NCI-H69 (cell line): ENCODE data around the gene RPS10.
"Not testable (repeated sequence)": the region's sequence is repeated elsewhere in the genome, so short reads cannot be mapped to it uniquely, and the experiment has no call there.

Experiments used
- DNase-seq: peaks from one replicate; lab custom pipeline; 2025; lab: John Stamatoyannopoulos, UW

The RPS10 gene

GRCh38 chr6:34392497-34393190 is 33.2 kb downstream of the RPS10 start, which contains the start of gene NUDT3:
NUDT3 (minus strand) TSS chr6:34392669; CDS start chr6:34392362, 307 bp downstream.
- peak; percentile 95 for DNase-seq

GRCh38 chr6:34391786-34392496 is 33.9 kb downstream of the RPS10 start:
- DNase-seq: peak; percentile 87

- DNase-seq: no peak
Observed at GRCh38 chr6:34391473-34391785, 34.4 kb downstream of the RPS10 start.

- peak; percentile 83 for DNase-seq
Observed at GRCh38 chr6:34390531-34391472, 35.1 kb downstream of the RPS10 start.

GRCh38 chr6:34389034-34389433 is 36.8 kb downstream of the RPS10 start:
- no peak for DNase-seq

- no peak for DNase-seq
Observed at GRCh38 chr6:34388421-34388820, 37.4 kb downstream of the RPS10 start.

GRCh38 chr6:34386316-34387137 is 39.3 kb downstream of the RPS10 start:
- DNase-seq: peak; percentile 75

GRCh38 chr6:34385793-34386195 is 40.1 kb downstream of the RPS10 start:
- DNase-seq: peak; percentile 59

GRCh38 chr6:34384321-34385153 is 41.3 kb downstream of the RPS10 start:
- no peak for DNase-seq

GRCh38 chr6:34383656-34384320 is 42.1 kb downstream of the RPS10 start:
- no peak for DNase-seq

- DNase-seq: no peak
Observed at GRCh38 chr6:34383161-34383631, 42.7 kb downstream of the RPS10 start.

GRCh38 chr6:34381081-34381480 is 44.8 kb downstream of the RPS10 start:
- no peak for DNase-seq

GRCh38 chr6:34378470-34378869 is 47.4 kb downstream of the RPS10 start:
- no peak for DNase-seq

- DNase-seq: no peak
Observed at GRCh38 chr6:34377984-34378383, 47.9 kb downstream of the RPS10 start.

GRCh38 chr6:34377571-34377970 is 48.3 kb downstream of the RPS10 start:
- not testable (repeated sequence) for DNase-seq

GRCh38 chr6:34375833-34376232 is 50.0 kb downstream of the RPS10 start:
- no peak for DNase-seq

- no peak for DNase-seq
Observed at GRCh38 chr6:34374508-34374907, 51.4 kb downstream of the RPS10 start.

- no peak for DNase-seq
Observed at GRCh38 chr6:34374069-34374468, 51.8 kb downstream of the RPS10 start.

- DNase-seq: no peak
Observed at GRCh38 chr6:34373511-34373910, 52.4 kb downstream of the RPS10 start.

GRCh38 chr6:34371865-34372264 is 54.0 kb downstream of the RPS10 start:
- DNase-seq: not testable (repeated sequence)
